COLO668 (cell line): ENCODE results near the gene SUPT20HL2.
"Not testable (repeated sequence)": the region's sequence is repeated elsewhere in the genome, so short reads cannot be mapped to it uniquely, and the experiment has no call there.

Experiments used
- DNase-seq: peaks from one replicate; lab custom pipeline; 2025; ENCODE audit not compliant: unreplicated experiment; lab: John Stamatoyannopoulos, UW

The SUPT20HL2 gene

GRCh38 chrX:24314019-24314635 lies at the start of gene SUPT20HL2:
TSS of gene SUPT20HL2 (minus strand) at chrX:24314069. CDS start at chrX:24313315, 754 bp downstream.
- no peak for DNase-seq

- not testable (repeated sequence) for DNase-seq
Measured at GRCh38 chrX:24362089-24362745, 48.3 kb upstream of the SUPT20HL2 start.

- no peak for DNase-seq
Measured at GRCh38 chrX:24360272-24360671, 46.4 kb upstream of the SUPT20HL2 start, which contains the start of gene SUPT20HL1. TSS of gene SUPT20HL1 (plus strand) at chrX:24360639. CDS start at chrX:24362761, 2,122 bp downstream.

GRCh38 chrX:24357106-24357505 lies 43.2 kb upstream of the SUPT20HL2 start:
- no peak for DNase-seq

GRCh38 chrX:24355095-24355494 lies 41.2 kb upstream of the SUPT20HL2 start:
- DNase-seq: no peak

GRCh38 chrX:24350217-24350616 lies 36.3 kb upstream of the SUPT20HL2 start:
- no peak for DNase-seq

- no peak for DNase-seq
Measured at GRCh38 chrX:24347881-24348280, 34.0 kb upstream of the SUPT20HL2 start.

GRCh38 chrX:24343719-24344118 lies 29.9 kb upstream of the SUPT20HL2 start:
- no peak for DNase-seq

GRCh38 chrX:24341795-24342194 lies 27.9 kb upstream of the SUPT20HL2 start:
- no peak for DNase-seq

- no peak for DNase-seq
Measured at GRCh38 chrX:24340501-24340900, 26.6 kb upstream of the SUPT20HL2 start.

- DNase-seq: no peak
Measured at GRCh38 chrX:24339911-24340310, 26.0 kb upstream of the SUPT20HL2 start.

- no peak for DNase-seq
Measured at GRCh38 chrX:24335871-24336270, 22.0 kb upstream of the SUPT20HL2 start.

- no peak for DNase-seq
Measured at GRCh38 chrX:24334461-24334860, 20.6 kb upstream of the SUPT20HL2 start.

GRCh38 chrX:24333371-24333770 lies 19.5 kb upstream of the SUPT20HL2 start:
- no peak for DNase-seq

- DNase-seq: no peak
Measured at GRCh38 chrX:24332878-24333277, 19.0 kb upstream of the SUPT20HL2 start.

GRCh38 chrX:24325231-24325630 lies 11.4 kb upstream of the SUPT20HL2 start:
- DNase-seq: no peak

- no peak for DNase-seq
Measured at GRCh38 chrX:24321741-24322395, 8.0 kb upstream of the SUPT20HL2 start.

- DNase-seq: no peak
Measured at GRCh38 chrX:24317567-24317966, 3.7 kb upstream of the SUPT20HL2 start.

- DNase-seq: no peak
Measured at GRCh38 chrX:24316111-24316510, 2.2 kb upstream of the SUPT20HL2 start.

GRCh38 chrX:24312249-24312607 lies 1.6 kb downstream of the SUPT20HL2 start:
- not testable (repeated sequence) for DNase-seq

GRCh38 chrX:24311507-24312248 lies 2.2 kb downstream of the SUPT20HL2 start:
- DNase-seq: not testable (repeated sequence)
